GM18498 (cell line): Measurements from ENCODE around the gene ZNF333.

ENCODE experiments used
- ATAC-seq: cut with Tn5 transposase; IDR thresholded peaks from one replicate; pipeline ENCODE4 v1.9.1; 2021; ENCODE audit warnings: mild to moderate bottlenecking, moderate library complexity; ENCODE audit not compliant: unreplicated experiment

The ZNF333 gene

DNA sequence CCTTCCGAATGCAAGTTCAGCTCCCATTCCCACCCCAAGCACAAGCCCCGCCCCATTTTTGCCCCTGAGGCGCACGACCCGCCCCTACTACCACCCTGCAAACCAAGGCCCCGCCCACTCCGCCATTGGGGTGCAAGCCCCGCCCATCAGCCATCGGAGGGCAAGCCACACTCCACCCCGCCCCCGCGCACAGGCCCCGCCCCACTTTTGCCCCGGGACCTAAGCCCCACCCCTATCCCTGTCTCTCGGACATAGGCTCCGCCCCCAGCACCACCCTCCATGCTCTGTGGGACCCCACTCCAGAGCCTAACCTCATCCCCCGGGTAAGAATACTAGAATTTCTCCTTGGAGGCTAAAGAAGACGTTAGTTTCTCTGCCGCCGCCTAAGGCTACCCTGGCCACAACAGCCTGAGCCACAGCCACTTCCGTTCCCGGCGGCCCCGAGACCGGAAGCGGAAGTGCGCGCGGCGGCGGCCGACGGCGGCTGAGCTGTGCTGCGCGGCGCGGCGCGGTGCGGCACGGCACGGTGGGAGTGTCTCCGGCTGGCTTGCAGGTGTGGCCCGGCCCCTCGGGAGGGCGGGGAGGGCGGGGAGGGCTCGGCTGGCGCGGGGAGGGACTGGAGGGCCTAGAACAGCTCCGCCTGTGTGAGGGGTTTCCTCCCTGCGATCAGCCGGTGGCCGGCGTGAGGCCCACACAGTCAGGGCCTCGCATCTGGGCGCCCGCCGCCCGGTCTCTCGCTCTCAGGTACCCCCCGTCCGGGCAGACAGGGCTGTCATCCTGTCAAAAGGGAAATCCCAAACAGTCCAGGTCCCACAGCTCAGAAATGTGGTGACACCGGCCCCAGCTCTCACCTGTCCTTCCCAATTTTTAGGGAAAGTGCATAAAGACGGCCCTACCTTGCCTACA, at the start of gene ZNF333:
Gene ZNF333 (plus strand): TSS at position 451 of the 906 bp plus-strand sequence. CDS start 3,444 bp downstream, outside the sequence.
- ATAC-seq: peak; percentile 92

DNA sequence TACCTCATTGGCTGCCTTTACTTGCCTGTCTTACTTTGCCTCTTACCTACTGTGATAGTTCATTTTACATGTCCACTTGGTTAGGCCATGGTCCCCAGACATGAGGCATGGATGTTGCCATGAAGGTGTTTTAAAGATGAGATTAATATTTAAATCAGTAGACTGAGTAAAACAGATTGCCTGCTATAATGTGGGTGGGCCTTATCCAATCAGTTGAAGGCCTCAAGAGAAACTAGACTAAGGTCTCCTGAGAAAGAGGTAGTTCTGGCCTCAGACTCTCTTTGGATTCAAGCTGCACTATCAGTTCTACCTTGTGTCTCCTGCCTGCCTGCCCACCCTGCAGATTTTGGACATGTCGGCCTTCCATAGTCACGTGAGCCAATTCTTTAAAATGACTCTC, 41.3 kb upstream of the ZNF333 start:
- ATAC-seq: no peak

DNA sequence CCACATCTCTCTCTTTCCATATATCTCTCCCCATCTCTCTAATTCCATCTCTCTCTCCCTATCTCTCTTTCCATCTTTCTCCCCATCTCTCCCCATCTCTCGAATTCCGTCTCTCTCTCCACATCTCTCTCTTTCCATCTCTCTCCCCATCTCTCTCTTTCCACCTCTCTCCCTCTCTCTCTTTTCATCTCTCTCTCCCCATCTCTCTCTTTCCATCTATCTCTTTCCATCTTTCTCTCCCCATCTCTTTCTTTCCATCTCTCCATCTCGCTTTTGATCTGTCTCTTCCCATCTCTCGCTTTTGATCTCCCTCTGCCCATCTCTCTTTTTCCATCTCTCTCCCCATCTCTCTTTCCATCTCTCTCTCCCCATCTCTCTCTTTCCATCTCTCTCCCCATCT, 40.8 kb upstream of the ZNF333 start:
- ATAC-seq: no peak

DNA sequence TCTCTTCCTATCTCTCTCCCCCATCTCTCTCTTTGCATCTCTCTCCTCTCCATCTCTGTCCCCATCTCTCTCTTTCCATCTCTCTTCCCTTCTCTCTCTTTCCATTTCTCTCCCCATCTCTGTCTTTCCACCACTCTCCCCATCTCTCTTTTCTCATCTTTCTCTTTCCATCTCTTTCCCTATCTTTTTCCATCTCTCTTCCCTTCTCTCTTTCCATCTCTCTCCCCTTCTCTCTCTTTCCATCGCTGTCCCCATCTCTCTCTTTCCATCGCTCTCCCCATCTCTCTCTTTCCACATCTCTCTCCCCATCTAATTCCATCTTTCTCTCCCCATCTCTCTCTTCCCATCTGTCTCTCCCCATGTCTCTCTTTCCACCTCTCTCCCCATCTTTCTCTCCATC, 39.7 kb upstream of the ZNF333 start:
- no peak for ATAC-seq

DNA sequence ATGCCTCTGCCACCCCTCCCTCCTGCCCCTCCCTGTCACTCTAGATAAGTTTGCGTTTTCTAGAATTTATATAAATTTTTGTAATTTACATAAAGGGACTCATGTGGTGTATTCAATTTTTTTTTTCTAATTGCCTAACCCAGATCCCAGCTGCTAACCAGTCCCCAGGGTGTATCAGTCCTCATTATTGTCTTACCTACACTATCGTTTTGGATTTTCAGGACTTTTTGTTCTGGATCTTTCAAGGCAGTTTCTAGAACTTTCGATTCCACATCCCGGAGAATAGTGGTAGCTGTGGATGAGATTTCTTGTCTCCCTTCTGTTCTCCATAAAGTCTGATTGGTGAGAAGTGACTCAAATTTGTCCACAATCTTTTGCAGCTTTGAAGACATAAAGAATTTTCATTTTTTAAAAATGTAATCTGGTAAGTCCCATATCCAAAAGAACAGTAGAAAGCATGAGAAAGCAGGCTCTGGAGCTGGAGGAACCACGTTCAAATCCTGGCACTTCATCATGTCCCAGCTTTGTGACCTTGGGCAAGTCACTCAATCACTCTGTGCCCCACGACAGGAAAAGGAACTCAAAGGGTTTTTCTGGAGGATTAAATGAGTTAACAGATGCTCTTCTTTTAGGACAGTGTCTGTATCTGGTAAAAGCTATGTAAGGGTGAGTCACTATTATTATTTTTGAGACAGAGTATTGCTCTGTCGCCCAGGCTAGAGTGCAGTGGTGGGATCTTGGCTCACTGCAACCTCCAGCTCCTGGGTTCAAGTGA, 34.9 kb upstream of the ZNF333 start:
- ATAC-seq: no peak

DNA sequence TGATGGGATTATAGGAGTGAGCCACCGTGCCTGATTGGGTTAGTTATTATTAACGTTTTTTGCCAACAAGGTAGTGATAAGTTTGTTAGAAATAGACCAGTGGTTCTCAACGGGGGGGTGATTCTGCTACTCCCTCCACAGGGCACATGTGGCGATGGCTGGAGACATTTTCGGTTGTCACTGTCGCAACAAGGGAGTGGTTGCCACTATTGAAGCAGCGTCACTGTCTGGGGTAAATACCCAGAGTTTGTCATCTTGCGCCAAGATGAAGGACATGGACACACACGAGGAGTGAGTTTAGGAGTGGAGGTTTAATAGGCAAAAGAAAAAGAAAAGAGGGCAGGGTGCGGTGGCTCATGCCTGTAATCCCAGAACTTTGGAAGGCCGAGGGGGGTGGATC, 34.1 kb upstream of the ZNF333 start:
- ATAC-seq: no peak

DNA sequence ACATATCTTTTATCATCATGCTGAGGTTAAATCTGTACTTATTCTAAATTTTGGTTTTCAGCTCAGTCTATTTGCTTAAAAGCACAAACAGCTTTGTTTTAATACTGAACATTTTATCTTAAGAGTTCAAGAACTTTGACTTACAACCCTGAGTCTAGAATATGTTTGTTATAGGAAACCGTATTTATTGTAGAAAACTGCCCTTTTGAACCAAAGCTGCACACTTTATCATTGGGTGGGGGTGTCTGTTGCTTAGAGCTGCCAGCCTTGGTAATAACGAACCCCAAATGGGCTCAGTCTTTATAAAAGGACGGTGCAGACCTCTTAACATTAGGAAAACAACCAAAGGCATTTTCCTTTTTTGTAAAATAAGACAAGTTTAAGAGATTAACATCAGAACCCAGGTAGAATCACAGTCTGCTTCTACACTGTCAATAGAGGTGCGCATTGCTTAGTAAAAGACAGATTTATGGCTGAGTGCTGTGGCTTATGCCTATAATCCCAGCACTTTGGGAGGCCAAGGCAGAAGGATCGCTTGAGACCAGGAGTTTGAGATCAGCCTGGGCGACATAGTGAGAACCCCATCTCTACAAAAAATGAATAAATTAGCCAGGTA, 29.9 kb upstream of the ZNF333 start:
- ATAC-seq: no peak

DNA sequence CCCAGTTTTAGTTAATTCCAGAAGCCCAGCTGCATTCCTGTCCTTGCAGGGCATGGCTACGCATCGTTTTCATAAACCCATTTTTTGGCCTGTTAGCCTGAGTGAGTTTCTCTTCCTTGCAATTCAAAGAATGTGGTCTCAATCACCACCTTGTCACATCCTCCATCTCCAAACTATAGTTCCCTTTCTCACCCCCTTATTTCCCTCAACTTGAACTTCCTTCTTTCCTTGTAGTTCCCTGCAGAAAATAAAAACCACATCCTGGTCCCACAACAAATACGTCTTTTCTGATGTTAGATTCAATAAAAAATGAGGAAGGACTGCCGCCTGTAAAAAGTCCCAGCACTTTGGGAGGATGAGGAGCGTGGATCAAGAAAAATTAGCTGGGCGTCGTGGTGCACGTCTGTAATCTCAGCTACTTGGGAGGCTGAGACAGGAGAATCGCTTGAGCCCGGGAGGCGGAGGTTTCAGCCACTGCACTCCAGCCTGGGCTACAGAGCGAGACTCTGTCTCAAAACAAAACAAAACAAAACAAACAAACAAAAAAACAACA, 28.4 kb upstream of the ZNF333 start:
- no peak for ATAC-seq

DNA sequence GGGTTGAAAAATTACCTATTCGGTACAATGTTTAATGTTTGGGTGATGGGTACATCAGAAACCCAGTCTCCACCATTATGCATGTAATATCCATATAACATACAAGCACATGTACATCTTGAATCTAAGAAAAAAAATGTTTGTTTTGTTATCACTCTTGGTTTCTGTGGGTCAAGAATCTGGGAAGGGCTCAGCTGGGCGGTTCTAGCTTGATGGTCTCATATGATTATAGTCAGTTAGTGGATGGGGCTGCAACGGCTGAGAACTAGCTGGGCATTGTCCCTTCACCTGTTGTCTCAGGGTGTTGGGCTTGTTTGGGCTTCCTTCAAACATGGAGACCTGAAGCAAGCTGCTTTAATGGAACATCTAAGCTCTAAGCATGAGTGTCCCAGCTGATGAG, 19.9 kb upstream of the ZNF333 start:
- ATAC-seq: no peak

DNA sequence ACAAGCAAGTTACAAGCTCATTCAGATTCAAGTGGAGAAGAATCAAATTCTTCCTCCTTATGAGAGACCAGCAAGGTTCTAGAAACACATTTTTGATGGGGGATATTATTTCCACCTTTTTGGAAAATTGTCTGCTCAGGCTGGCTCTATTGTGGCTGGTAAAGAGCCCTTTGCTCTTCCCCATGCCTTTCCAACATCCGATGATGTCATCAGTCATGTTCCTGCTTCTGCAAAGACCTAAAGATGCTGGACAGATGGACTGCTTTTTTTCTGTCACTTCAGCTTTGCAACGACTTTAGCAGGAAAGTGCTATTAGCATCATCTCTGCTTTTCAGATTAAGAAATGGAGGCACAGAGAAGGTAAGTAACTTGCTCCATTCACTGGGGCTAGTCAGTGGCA, 19.4 kb upstream of the ZNF333 start:
- ATAC-seq: no peak

DNA sequence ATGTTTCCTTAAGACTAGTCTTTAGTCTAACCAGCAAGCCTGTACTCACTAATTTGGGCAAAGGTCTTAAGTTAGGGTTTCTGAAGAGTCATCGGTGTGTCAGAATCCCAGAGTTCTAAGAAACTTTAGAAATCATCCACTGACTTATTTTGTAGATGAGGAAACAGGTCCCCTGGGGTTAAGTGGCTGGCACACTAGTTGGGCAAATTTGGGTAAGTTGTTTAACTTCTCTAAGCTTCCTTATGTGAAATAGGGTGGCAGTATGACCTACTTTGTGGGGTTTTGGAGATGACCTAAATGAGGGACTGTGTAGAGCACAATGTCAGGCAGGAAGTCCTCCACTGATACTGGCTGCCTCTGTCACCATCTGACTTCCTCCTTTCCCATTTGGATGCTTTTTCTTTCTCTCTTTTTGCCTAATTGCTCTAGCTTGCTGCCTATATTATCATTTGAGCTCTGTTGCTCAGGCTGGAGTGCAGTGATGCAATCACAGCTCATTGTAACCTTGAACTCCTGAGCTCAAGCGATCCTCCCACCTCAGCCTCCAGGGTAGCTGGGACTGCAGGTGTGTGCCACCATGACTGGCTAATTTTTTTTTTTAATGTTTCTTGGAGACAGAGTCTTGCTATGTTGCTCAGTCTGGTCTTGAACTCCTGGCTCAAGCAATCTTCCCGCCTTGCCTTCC, 17.5 kb upstream of the ZNF333 start:
- ATAC-seq: no peak

DNA sequence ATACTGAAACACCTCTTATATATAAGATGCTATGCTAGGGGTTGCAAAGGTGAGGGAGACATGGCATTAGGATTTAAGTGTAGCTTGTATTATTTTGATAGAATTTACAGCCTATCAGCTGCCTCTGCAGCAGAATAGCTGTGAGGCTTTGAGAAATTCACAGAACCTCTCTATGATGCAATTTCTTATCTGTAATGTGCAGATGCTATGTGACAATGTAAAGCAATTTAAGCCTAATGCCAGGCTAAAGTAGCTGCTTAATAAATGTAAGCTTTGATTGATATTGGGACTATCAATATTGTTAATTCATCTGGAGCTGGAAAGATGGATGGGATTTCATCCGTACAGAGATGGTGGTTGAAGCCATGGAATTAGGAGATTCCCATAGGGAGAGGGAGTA, 16.8 kb upstream of the ZNF333 start:
- no peak for ATAC-seq

DNA sequence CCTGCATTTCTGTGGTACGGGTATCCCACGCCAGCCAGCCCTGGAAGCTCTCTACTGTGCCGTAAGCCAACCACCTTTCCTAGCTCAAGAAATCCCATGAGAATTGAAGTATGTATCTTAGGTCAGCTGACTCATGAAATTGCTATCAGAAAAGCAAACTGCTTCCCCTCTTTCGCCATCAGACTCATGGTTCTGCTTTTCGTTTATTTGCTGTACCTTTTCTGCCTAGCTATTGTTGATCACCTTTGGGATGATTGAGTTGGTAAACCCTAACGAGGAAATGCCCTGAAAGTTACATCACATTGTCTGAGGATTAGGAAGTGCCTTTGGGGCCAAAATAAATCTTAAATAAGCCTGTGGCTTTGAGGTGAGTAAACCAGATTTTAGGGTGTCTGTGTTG, 15.1 kb upstream of the ZNF333 start, which contains the start of gene ADGRE3:
Gene ADGRE3 (minus strand): TSS at position 81 of the 400 bp plus-strand sequence. CDS start 74 bp downstream, at position 7.
- ATAC-seq: no peak

DNA sequence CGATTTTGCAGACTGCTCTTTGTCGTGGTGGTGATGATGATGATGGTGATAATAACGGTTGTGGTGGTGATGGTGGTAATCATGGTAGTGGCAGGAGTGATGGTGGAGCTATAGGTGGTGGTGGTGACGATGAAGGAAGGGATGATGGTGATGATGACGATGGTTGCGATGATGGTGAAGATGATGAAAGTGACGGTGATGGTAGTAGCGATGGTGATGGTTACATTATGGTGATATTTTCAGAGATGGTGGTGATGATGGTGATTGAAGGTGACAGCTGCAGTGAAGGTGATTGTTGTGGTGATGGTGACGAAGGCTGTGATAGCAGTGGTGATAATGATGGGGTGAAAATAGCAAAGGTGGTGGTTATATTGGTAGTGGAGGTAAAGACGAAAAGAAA, 13.1 kb upstream of the ZNF333 start:
- ATAC-seq: no peak

DNA sequence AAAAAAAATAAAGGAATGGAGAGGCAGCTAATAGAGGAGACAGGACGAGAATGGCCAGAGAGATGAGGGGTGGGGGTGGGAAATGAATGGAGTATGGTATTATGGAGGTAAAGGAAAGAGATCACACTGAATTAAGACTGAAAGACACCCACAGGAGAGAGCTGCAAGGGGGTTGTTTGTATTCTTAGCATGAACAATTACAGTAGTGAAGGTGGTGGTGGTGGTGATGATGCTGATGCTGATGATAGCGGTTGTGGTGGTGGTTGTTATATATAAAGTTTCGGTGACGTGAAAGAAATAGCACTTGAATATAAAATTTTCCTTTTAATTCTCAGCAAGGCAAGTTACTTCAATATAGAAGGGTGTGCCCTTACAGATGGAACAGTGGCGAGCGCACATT, 12.4 kb upstream of the ZNF333 start:
- ATAC-seq: no peak

DNA sequence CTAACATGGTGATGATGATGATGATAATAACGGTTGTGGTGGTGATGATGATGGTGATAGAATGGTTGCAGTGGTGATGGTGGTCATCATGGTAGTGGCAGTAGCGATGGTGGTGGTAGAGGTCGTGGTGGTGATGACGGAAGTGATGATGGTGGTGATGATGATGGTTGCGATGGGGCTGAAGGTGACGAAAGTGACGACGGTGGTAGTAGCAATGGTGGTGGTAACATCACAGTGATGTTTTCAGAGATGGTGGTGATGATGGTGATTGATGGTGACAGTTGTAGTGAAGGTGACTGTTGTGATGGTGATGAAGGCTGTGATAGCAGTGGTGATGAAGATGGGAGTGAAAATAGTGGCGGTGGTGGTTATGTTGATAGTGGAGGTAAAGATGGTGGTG, 11.6 kb upstream of the ZNF333 start:
- no peak for ATAC-seq

DNA sequence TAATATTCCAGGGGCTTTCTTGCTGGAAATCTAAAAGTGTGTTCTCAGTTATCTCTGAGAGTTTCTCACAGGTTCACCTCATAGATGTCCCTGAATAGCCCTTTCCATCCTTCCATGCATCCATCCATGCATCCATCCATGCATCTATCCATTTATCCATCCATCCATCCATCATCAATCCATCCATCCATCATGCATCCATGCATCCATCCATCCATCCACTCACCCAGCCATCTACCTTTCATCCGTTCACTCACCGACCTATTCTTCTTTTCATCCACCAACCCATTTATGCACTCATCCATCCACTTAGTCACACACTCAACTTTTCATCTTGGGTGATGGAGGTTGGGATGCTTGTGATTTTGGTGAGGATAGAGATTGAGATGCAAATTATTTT, 7.8 kb upstream of the ZNF333 start:
- ATAC-seq: no peak

DNA sequence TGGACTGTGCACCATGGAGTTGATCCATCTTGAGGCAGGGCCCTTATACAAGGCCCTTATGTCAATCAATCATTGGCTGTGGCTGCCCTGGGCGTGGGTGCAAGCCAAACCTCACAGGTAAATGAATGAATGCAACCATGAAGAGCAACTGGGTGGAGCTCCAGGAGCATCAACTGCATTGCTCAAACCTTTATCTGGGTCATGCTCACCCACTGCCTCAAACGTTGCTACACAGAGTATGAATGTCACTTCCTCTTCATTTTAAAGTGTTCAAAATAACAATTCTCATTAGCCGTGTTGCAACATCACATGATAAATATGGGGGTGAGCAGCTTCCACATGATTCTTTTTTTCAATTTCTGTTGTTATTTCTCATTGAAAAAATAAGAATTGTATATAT, 6.4 kb upstream of the ZNF333 start:
- no peak for ATAC-seq

DNA sequence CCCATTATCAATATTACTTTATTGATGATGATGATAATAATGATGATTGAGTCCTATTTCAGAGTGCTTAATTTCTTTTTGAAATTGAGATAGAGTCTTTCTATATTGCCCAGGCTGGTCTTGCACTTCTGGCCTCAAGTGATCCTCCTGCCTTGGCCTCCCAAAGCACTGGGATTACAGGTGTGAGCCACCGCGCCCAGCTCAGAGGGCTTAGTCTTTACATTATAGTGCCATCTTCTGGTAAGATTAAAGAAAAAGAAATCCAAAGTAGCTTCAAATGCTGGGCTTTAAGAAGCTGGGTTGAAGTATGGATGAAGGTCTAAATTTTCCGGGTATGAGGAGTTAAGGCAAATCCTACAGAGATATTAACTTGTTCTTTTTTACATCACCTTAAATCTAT, 3.4 kb upstream of the ZNF333 start:
- no peak for ATAC-seq

DNA sequence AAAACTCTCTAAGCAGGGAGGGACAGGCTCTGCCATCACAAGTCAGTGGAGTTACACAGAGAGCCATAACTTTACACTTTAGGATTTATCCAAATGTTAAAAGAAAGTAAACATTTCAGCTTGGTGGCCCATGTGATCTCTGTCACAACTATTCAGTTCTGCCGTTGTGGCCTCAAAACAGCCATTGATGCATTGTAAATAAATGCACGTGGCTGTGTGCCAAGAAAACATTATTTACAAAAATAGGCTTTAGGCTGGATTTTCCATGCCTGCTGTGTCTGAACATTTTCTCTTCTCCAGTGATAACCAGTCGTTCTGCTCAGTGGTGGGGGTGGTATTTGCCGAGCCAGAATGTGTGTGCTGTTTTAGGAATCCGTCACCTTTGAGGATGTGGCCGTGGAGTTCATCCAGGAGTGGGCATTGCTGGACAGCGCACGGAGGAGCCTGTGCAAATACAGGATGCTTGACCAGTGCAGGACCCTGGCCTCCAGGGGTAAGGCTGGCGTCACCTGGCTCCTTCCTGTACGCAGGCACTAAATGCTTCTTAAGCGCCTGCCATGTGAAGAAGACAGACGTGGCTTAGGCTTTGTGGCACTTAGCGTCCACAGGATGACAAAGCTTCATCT, 4.9 kb downstream of the ZNF333 start:
- ATAC-seq: no peak
